ENCODE measurements around the gene EPHA2. TPM values are rescaled to one million over a fixed set of nuclear protein-coding genes. Genes with fewer than 3 reads are reported as not detected.

Gene EPHA2
- total and polyA plus RNA-seq, 2 experiments from 2014 or later: 7.5 to 51.2 TPM

DNA sequence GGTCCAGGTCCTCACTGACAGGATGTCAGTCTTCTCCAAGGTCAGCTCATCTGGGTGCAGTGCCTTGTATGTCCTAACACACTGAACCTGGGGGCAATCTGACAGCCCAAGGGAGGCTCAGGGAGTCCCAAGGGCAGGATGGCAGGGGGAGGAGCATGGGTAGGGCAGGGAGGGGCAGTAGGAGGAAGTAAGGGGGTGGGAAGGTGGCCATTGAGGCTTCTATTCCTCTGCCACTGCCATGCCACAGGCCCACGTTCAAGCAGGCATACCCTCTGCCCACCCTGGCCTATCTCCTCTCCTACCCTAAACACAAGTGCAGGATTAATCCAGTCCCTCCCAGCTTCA, 43.3 kb upstream of the EPHA2 start:
- H3K36me3 Mint-ChIP-seq (ENCODE audit: low read depth): peaks cover 53% of the 10 kb centered on the region
- Histone ChIP-seq H3K4me1 (ENCODE audit: insufficient read depth) (no peaks in the 10 kb centered on the region), H4K20me1 (replicated peaks; ENCODE audit: insufficient read depth) (no peaks in the 10 kb centered on the region), H3F3A (replicated peaks; ENCODE audit: low read depth) (no peaks in the 10 kb centered on the region), H2AFZ (no peak overlapping the region), H3K27ac (ENCODE audit: low read depth) (no peak overlapping the region), H3K79me2 (replicated peaks; ENCODE audit: insufficient read depth) (no peaks in the 10 kb centered on the region), H3K4me3 (no peak overlapping the region), H3K9me2 (ENCODE audit: insufficient read depth) (no peaks in the 10 kb centered on the region), H3K27me3 (ENCODE audit: insufficient read depth) (no peaks in the 10 kb centered on the region), H3K36me3 (ENCODE audit: insufficient read depth) (peaks cover 8% of the 10 kb centered on the region; the same call in 1 of the 2 replicates), H3K4me2 (no peak overlapping the region)
- ATAC-seq (no peak), DNase-seq (ENCODE audit: low spot score) (no peak)
- H3K4me3 Mint-ChIP-seq: no peak overlapping the region
- no peaks in the 10 kb centered on the region; the same call in 2 of the 3 replicates for H3K4me1 Mint-ChIP-seq
- H3K27me3 Mint-ChIP-seq (ENCODE audit: insufficient read depth, low read depth, poor library complexity): no peaks in the 10 kb centered on the region
- TF ChIP-seq ZNF114 (CRISPR knock-in tag; IDR thresholded peaks at IDR 0.05) (no peak), POLR2AphosphoS5 (IDR thresholded peaks at IDR 0.05; ENCODE audit: low read depth) (no peak), EZH2phosphoT487 (IDR thresholded peaks at IDR 0.05; ENCODE audit: unreplicated experiment) (no peak), ZNF331 (CRISPR knock-in tag; IDR thresholded peaks at IDR 0.05; ENCODE audit: low read depth) (no peak), NANOG (IDR thresholded peaks at IDR 0.05; ENCODE audit: borderline replicate concordance) (no peak), EZH2 (IDR thresholded peaks at IDR 0.05; ENCODE audit: low read depth, unreplicated experiment) (no peak), JUNB (IDR thresholded peaks at IDR 0.05; ENCODE audit: unreplicated experiment) (no peak), CREB1 (CRISPR knock-in tag; IDR thresholded peaks at IDR 0.05; ENCODE audit: low read depth) (no peak), STAT1 (IDR thresholded peaks at IDR 0.05; ENCODE audit: unreplicated experiment) (no peak)
- TF ChIP-seq, protein P1, sequence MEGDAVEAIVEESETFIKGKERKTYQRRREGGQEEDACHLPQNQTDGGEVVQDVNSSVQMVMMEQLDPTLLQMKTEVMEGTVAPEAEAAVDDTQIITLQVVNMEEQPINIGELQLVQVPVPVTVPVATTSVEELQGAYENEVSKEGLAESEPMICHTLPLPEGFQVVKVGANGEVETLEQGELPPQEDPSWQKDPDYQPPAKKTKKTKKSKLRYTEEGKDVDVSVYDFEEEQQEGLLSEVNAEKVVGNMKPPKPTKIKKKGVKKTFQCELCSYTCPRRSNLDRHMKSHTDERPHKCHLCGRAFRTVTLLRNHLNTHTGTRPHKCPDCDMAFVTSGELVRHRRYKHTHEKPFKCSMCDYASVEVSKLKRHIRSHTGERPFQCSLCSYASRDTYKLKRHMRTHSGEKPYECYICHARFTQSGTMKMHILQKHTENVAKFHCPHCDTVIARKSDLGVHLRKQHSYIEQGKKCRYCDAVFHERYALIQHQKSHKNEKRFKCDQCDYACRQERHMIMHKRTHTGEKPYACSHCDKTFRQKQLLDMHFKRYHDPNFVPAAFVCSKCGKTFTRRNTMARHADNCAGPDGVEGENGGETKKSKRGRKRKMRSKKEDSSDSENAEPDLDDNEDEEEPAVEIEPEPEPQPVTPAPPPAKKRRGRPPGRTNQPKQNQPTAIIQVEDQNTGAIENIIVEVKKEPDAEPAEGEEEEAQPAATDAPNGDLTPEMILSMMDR (conservative IDR thresholded peaks at IDR 0.05; ENCODE audit: low read depth in 2 of 2): no peak
- TF ChIP-seq, protein P2, sequence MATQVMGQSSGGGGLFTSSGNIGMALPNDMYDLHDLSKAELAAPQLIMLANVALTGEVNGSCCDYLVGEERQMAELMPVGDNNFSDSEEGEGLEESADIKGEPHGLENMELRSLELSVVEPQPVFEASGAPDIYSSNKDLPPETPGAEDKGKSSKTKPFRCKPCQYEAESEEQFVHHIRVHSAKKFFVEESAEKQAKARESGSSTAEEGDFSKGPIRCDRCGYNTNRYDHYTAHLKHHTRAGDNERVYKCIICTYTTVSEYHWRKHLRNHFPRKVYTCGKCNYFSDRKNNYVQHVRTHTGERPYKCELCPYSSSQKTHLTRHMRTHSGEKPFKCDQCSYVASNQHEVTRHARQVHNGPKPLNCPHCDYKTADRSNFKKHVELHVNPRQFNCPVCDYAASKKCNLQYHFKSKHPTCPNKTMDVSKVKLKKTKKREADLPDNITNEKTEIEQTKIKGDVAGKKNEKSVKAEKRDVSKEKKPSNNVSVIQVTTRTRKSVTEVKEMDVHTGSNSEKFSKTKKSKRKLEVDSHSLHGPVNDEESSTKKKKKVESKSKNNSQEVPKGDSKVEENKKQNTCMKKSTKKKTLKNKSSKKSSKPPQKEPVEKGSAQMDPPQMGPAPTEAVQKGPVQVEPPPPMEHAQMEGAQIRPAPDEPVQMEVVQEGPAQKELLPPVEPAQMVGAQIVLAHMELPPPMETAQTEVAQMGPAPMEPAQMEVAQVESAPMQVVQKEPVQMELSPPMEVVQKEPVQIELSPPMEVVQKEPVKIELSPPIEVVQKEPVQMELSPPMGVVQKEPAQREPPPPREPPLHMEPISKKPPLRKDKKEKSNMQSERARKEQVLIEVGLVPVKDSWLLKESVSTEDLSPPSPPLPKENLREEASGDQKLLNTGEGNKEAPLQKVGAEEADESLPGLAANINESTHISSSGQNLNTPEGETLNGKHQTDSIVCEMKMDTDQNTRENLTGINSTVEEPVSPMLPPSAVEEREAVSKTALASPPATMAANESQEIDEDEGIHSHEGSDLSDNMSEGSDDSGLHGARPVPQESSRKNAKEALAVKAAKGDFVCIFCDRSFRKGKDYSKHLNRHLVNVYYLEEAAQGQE (IDR thresholded peaks at IDR 0.05; ENCODE audit: unreplicated experiment): no peak
- TF ChIP-seq, protein P3, sequence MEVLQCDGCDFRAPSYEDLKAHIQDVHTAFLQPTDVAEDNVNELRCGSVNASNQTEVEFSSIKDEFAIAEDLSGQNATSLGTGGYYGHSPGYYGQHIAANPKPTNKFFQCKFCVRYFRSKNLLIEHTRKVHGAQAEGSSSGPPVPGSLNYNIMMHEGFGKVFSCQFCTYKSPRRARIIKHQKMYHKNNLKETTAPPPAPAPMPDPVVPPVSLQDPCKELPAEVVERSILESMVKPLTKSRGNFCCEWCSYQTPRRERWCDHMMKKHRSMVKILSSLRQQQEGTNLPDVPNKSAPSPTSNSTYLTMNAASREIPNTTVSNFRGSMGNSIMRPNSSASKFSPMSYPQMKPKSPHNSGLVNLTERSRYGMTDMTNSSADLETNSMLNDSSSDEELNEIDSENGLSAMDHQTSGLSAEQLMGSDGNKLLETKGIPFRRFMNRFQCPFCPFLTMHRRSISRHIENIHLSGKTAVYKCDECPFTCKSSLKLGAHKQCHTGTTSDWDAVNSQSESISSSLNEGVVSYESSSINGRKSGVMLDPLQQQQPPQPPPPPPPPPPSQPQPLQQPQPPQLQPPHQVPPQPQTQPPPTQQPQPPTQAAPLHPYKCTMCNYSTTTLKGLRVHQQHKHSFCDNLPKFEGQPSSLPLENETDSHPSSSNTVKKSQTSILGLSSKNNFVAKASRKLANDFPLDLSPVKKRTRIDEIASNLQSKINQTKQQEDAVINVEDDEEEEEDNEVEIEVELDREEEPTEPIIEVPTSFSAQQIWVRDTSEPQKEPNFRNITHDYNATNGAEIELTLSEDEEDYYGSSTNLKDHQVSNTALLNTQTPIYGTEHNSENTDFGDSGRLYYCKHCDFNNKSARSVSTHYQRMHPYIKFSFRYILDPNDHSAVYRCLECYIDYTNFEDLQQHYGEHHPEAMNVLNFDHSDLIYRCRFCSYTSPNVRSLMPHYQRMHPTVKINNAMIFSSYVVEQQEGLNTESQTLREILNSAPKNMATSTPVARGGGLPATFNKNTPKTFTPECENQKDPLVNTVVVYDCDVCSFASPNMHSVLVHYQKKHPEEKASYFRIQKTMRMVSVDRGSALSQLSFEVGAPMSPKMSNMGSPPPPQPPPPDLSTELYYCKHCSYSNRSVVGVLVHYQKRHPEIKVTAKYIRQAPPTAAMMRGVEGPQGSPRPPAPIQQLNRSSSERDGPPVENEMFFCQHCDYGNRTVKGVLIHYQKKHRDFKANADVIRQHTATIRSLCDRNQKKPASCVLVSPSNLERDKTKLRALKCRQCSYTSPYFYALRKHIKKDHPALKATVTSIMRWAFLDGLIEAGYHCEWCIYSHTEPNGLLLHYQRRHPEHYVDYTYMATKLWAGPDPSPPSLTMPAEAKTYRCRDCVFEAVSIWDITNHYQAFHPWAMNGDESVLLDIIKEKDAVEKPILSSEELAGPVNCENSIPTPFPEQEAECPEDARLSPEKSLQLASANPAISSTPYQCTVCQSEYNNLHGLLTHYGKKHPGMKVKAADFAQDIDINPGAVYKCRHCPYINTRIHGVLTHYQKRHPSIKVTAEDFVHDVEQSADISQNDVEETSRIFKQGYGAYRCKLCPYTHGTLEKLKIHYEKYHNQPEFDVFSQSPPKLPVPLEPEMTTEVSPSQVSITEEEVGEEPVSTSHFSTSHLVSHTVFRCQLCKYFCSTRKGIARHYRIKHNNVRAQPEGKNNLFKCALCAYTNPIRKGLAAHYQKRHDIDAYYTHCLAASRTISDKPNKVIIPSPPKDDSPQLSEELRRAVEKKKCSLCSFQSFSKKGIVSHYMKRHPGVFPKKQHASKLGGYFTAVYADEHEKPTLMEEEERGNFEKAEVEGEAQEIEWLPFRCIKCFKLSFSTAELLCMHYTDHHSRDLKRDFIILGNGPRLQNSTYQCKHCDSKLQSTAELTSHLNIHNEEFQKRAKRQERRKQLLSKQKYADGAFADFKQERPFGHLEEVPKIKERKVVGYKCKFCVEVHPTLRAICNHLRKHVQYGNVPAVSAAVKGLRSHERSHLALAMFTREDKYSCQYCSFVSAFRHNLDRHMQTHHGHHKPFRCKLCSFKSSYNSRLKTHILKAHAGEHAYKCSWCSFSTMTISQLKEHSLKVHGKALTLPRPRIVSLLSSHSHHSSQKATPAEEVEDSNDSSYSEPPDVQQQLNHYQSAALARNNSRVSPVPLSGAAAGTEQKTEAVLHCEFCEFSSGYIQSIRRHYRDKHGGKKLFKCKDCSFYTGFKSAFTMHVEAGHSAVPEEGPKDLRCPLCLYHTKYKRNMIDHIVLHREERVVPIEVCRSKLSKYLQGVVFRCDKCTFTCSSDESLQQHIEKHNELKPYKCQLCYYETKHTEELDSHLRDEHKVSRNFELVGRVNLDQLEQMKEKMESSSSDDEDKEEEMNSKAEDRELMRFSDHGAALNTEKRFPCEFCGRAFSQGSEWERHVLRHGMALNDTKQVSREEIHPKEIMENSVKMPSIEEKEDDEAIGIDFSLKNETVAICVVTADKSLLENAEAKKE (CRISPR knock-in tag; IDR thresholded peaks at IDR 0.05): no peak
- TF ChIP-seq, protein P4, sequence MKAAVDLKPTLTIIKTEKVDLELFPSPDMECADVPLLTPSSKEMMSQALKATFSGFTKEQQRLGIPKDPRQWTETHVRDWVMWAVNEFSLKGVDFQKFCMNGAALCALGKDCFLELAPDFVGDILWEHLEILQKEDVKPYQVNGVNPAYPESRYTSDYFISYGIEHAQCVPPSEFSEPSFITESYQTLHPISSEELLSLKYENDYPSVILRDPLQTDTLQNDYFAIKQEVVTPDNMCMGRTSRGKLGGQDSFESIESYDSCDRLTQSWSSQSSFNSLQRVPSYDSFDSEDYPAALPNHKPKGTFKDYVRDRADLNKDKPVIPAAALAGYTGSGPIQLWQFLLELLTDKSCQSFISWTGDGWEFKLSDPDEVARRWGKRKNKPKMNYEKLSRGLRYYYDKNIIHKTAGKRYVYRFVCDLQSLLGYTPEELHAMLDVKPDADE (IDR thresholded peaks at IDR 0.05): no peak
- H3K27ac Mint-ChIP-seq: no peak overlapping the region; the same call in 1 of the 2 replicates
- no peaks in the 10 kb centered on the region; the same call in 2 of the 3 replicates for H3K9me3 Mint-ChIP-seq

Data from GM23338 (cell line).